HCT116 (cell line): ENCODE measurements around the gene NACC2.

Source experiments
- CTCF ChIP-seq, 3 experiments: fragments of 200-600 bp in 1 of 3; sonication (generic) in 1 of 3; IDR thresholded peaks in 2 of 3; conservative IDR thresholded peaks in 1 of 3; 2 replicates each; pipeline ENCODE4 v1.5.1; 2012 to 2017; ENCODE audit warnings: low read depth in 2 of 3, low read length in 2 of 3, antibody characterized with exemption in 1 of 3, borderline replicate concordance in 1 of 3, control low read depth in 1 of 3, mild to moderate bottlenecking in 1 of 3, mixed read lengths in 1 of 3, mixed run types in 1 of 3, moderate library complexity in 1 of 3; ENCODE audit not compliant: insufficient read depth in 1 of 3
- RAD21 ChIP-seq: IDR thresholded peaks from 2 replicates; pipeline ENCODE4 v1.6.1; 2012; ENCODE audit warnings: low read depth, mild to moderate bottlenecking

GRCh38 chr9:136098210-136098609 is 3.1 kb upstream of the NACC2 start:
- TF ChIP-seq CTCF (IDR thresholded peaks at IDR 0.05 in 2 of 3, conservative IDR thresholded peaks at IDR 0.05 in 1 of 3; ENCODE audit: borderline replicate concordance in 1 of 3, insufficient read depth in 1 of 3, low read depth in 2 of 3, low read length in 2 of 3), result no peak
- no peak for TF ChIP-seq RAD21
